HCEC 1CT (cell line): Measurements from ENCODE around the gene SFSWAP.

ENCODE experiments used
- DNase-seq: peaks from one replicate; pipeline ENCODE4 v3.0.0-alpha.2; 2017

The SFSWAP gene

DNA sequence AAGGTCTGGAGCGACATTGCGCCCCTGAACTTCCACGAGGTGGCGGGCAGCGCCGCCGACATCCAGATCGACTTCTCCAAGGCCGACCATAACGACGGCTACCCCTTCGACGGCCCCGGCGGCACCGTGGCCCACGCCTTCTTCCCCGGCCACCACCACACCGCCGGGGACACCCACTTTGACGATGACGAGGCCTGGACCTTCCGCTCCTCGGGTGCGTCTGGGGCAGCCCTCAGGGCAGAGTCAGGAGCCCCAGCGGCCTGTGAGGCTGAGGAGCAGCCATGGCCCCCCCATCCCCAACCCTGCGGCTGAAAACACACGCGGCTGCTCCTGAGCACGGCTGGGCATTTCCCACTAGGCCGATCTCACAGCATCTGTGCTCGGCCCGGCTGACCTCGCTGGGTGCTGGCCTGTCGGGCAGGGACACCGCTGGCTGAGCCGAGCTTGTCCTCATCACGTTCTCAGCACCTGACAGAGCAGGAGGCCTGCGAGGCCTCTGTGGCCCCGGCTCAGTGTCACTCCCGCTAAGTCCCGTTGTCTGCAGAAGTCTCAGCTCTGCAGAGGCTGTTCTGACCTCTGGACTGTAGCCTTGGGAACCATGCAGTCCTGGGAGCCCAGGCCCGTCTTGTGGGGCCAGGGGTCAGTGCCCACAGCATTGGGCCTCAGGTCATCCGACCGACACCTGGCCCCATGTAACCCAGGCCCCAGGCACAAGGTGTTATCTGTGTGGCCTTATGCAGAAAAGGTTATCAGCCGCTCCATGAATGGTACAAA is 129.9 kb downstream of the SFSWAP start:
- no peak for DNase-seq

DNA sequence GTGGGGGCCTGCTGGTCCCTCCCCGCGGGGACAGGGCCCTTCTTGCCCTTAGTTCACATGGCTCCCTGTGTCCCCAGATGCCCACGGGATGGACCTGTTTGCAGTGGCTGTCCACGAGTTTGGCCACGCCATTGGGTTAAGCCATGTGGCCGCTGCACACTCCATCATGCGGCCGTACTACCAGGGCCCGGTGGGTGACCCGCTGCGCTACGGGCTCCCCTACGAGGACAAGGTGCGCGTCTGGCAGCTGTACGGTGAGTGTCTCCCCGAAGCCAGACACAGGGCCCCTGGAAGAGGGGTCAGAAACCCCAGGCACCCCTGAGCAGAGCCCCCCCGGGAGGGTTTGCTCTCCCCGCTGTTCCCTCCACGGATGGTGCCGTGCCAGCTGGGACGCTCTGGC is 130.7 kb downstream of the SFSWAP start:
- no peak for DNase-seq

DNA sequence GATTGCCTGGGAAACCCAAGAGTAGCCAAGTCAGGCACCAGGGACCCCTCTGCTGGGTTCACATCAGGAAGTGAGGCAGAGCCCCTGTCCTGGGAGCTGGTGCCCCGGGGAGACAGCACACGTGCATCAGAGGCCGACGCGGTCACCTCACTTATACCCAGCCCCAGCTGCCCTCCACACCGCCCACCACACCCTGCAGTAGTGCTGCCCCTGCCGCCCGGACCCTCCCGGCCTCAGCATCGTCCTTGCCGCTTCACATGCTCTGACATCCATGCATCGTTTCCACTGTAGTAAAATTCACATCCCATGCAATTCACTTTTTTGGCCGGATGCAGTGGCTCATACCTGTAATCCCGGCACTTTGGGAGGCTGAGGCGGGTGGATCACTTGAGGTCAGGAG is 131.3 kb downstream of the SFSWAP start:
- DNase-seq, result no peak

DNA sequence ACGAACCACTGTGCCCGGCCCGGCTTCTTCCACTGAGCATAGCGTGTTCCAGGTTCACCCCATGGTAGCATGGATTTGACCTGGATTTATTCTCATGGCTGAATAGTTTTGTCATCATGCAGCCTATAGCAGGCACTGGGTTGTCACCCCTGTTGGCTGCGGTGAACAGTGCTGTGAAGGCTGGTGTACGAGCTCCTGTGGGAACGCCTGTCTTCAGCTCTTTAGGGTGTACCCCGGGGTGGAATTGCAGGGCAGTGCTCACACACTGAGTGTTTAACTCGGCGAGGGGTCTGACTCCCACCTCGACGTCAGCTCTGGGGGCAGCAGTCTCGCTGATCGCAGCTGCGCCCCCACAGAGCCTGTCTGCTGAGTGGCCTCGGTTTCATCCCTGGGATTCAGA is 132.6 kb downstream of the SFSWAP start:
- no peak for DNase-seq

DNA sequence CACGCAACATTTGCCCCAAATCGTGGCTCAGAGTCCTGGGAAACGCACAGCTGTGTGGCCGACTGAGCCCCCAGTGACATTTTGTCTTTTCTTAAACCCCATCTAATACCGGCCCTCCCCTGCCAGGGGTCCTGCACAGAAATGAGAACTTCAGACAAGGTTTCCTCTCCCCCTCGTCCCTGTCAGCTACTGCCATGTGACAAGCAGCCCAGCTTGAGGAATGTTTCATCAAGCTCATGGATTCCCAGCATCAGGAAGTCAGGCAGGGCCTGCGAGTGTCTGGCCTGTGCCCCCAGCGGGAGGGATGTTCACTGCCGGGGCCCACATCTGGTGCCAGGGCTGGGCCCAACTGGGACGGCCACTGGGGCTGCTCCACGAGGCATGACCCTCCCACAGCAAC is 133.2 kb downstream of the SFSWAP start:
- DNase-seq, result no peak

DNA sequence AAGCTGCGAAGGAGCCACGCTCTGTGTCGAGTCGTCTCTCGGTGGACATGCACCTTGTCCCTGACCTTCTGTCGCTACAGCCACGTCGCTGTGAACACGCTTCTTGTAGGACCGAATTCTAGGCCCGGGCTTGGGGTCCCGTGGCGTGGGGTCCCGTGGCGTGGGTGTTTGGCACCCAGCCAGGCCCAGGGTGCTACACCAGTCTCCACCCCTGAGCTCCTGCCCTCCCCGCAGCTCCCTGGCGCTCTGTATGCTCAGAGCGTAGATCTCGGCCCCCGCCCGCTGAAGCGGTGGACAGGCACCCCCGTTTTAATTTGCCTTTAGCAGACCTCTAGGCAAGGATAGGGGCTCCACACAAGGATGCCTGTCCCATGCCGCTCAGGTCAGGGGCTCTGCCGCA is 133.8 kb downstream of the SFSWAP start:
- DNase-seq, result no peak

DNA sequence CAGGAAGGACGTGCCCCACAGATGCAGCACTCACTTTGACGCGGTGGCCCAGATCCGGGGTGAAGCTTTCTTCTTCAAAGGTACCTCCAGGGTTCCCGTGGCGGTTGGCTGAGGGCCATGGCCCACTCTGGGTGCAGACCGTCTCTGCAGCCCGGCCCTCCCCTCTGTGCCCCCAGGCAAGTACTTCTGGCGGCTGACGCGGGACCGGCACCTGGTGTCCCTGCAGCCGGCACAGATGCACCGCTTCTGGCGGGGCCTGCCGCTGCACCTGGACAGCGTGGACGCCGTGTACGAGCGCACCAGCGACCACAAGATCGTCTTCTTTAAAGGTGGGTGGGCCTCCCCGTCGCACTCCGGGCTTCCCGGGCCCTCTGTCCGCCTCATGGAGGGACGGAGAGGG is 134.2 kb downstream of the SFSWAP start:
- no peak for DNase-seq

DNA sequence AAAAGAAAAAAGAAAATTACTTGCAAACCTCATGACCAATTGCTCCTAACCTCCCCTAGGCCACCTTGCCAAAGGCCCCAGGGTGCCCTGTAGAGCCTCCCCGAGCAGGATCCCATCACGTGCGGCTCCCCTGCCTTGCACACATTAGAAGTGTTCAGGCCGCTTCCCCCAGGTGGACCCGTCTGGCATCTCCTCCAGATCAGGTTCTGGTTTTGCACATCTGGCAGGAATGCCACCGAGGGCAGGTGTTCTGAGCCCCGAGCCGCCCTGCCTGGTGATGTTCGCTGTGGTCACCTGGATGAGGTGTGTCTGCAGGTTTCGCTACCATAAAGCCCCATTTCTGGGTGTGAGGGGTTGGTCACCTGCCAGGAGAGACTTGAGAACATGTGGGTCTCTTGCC is 136.6 kb downstream of the SFSWAP start:
- DNase-seq, result no peak

DNA sequence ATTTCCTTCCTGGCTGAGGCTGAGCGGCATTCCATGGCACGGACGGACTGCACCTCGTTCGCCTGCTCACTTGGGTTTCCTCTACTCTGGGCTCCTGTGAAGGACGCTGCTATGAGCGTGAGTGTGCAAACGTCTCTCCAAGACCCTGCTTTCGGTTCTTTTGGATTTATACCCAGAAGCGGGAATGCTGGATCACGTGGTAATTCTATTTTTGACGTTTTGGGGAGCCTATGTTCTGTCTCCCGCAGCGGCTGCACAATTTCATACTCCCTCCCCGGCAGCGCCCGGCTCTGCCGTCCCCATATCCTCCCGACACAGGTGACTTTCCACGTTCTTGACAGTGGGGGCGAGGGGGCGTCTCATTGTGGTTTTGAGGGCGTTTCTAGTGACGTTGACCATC is 137.9 kb downstream of the SFSWAP start:
- DNase-seq, result no peak
